GM21723 (cell line): ENCODE results near the gene CNST.
"Not testable (repeated sequence)": the region's sequence is repeated elsewhere in the genome, so short reads cannot be mapped to it uniquely, and the experiment has no call there.

Source experiments
- ATAC-seq: cut with Tn5 transposase; IDR thresholded peaks from one replicate; pipeline ENCODE4 v1.9.1; 2021; ENCODE audit warnings: mild to moderate bottlenecking, moderate library complexity; ENCODE audit not compliant: unreplicated experiment

CNST gene

DNA sequence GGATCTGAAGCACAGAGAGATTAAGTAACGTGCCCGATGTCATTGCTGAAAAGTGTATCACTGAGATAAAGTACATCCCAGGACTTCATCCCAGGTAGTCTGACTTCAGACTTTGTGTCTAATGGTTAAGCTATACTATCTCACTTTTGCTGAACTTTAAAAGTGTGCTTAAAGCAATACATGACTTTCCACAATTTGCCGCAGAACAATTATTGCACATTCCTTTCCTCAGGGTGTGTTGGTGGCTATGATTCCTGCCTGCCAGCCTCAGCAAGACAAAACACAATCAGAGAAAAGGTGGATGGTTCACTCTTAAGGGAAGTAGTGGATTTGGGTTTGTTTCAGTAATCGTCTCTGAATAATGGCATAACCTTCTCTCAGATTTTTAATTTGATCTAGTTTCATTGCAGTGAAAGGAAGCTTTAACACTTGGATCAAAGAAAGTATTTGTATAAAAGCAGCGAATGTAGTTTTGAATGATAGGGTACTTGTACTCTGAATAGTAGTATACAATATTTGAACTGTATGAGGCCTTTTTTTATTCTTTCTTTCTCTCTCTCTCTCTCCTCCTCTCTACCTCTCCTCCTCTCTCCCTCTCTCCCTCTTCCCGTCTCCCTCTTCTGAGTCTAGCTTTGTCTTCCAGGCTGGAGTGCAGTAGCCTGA lies 47.0 kb downstream of the CNST start:
- ATAC-seq, result no peak

DNA sequence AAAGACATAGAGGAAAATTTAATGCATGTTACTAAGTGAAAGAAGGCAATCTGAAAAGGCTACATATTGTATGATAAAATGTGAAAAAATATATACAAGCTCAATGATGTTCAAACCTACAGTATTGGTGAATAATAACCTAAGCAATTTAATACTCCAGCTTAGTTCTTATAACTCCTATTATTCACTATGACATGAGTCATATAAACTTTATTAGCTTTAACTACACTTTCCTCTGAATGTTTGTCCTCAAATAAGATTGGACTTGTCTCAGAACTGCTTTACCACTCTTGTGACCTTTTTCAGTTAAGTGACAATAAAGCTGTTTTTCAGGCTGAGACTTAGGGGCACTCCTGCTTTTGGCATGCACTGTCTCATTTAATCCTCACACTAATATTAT lies 50.9 kb downstream of the CNST start:
- no peak for ATAC-seq

DNA sequence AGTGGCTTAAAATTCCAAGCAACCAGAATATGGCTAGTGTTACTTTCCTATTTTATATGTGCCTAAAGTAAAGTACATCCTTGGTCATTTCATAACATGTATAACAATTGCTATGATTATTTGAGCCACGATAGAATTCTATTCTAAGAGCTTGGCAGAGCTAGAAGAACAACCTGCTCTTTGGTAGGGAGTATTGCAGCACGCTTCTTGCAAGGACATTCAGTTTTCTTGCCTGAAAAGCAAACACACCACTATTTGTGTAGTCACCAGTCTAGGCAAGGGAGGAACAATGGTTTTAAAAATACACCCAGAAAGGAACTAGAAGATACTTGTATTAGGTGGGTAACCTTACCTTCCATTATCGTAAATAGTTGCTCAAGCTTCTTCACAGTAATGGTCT lies 51.5 kb downstream of the CNST start:
- ATAC-seq, result no peak

DNA sequence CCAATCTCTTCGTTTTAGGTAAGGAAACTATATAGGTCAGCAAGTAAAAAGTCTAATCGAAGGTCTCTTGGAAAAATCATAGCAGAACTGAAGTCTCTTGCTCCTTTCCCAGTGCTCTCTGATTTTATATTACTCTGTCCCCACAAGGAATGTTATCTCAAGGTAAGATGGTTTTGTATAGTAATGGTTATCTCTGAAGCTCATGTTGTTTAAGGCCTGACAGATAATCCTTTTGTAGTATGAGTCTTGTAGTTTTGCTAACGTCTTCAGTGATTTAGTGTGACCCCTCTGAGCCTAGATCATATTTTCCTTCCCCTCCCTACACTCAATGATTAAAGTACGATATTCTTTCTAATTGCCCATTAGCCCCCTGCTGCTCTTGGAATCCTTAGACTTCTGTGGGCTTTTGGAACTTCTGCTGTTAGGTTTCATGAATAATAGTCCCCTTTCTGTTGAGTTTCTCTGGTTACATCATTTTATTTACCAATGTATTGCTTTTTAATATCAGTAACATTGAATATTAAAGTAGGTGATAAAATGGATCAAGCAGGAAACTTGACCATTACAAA lies 52.1 kb downstream of the CNST start:
- no peak for ATAC-seq

DNA sequence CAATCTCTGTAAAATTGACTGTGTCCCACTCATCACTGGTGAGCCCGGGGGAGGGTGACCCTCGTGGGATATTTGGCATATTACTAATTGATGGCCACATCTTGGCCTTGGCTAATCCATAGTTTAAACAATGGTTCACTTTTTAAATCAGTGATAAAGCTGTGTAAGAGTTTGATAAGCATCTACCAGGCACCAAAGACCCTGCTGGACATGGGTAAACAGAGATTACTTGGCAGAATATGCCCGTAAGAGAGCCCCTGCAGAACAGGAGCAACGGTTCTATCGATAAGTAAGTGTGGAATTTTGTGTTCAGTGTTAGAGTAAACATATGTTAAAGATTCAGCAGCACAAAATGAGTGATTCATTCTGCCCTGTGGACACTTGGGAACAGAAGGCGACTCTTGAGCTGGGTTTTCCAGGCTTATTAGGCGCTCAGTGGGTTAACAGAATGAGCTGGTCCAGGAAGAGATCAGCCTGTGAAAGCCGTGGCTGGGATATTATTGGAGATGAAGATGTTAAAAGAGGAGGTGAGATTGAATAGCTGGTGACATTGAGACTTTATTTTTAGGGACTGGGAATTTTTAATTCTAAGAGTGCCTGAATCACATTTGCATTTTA lies 55.9 kb downstream of the CNST start:
- ATAC-seq, result no peak

DNA sequence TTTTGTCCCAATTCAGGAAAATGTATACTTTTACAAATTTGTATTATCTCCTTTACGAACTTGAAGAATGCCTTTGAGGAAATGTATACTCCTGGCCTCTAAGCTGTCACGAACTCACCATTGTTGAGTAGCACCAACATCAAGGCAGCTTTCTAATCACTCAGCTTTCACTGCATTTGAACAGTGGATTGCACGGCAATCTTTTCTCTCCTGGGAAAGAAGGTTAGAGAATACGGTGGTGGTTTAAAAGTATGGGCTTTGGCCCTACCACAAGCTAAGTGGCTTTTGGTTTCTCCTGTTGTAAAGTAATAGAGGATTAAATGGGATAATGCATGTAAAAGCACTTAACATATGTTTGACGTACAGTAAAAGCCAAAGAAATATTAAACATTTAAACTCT lies 57.8 kb downstream of the CNST start:
- no peak for ATAC-seq

DNA sequence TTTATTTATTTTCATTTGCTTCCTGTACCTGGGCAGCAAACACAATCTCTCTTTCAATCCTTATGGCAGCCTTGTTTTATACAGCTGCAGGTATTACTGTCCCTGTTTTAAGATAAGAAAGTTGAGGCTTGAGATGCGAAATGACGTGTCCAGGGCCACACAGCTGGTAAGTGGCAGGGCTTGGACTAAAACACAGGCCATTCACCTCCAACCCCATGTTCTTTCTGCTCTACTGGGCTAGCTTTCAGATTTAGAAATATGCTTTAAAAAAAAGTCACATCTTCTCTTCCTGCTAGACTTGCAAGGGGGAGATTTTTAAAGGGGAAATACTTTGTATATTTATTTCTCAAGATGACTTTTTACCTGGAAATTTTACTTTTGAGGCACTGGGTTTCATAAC lies 62.8 kb downstream of the CNST start:
- peak; percentile 97 for ATAC-seq

DNA sequence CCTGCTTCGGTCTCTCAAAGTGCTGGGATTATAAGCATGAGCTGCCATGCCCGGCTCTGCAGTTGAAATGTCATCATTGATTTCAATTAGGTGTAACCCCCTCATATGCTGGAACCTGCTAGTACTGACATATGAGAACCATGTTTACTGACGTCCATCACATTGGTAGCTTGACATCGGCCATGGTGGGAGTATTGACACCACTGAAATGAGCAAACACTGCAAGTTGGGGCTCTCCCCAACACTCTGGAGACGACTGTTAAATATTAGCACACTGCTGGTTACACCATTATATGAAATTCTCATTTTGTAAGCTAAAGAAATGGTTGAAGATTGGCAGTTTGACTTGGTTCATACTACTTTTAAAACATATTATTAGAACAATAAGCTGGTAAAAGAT lies 63.7 kb downstream of the CNST start:
- ATAC-seq, result no peak

DNA sequence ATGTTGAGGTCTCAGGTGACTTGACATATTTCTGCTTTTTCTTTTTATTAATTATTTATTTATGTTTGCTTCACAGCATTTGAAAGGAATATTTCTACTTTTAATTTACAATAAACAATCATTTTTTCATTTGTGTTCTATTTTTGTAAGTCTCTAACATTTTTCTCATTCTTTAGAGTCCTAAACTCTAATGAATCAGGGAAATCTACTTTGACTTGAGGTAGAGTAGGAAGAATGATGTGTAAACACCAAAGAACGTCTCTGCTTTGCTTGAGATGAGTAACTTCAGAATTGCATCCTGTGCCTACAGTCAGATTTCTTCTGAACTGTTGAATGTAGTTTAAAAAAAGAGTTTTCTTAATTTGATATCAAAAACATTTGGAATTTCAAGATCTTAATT lies 65.2 kb downstream of the CNST start:
- ATAC-seq, result no peak

DNA sequence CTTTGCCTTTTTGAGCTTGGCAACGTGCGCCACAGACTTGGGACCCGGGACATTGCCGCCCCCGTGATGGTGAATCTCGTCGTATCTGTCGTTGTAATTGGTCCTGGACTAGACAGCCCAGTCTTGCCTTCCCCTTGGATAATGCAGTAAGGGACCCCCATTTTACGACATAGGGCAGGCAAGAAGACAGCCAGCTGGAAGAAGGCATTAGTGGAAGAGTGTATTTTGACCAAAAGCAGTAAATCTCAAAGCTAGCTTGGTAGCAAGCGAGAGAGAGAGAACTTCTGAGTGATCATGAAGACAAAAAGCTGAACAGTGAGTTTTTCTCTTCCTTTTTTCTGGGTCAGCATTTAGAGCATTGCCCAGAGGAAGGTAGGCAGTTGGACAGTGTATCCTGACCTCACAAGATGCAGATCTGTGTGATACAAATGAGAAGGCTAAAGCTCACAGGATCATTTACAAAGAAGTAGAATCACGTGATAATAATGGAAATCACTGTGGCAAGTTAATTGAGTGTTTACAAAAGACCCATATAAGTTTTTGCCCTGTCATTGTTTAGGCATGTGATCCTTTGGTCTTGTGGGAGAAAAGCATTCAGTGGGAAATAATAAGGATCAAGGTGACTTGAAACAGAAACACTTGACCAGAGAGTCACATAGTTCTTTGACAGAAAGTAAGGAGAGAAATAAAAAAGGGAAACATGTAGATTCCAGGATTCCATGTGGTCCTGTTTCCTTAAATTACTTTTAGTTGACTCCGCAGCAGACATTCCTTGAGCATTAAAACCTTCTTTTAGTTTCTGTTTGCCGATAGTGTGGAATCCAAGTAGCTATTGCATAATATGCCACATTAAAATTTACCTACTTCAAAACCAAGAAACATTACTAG lies 66.3 kb downstream of the CNST start:
- no peak for ATAC-seq

DNA sequence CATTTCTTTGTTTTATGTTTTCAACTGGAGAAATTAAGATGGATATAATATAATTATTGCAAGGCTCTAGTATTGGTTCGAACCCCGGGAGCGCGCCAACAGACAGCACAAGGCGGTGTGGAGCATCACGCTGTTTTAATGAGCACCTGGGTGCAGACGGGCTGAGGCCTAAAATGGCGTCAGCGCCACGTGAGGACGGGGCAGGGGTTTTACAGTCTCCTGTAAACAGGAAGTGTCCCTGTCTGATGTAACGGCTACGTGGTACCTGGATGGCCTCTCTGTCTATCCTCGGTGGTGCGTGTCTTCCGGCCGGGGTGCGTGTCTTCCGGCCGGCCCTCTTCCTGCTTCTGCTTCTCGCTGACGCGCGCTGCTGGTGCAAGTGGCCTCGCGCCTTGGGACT lies 68.4 kb downstream of the CNST start:
- ATAC-seq, result not testable (repeated sequence)

DNA sequence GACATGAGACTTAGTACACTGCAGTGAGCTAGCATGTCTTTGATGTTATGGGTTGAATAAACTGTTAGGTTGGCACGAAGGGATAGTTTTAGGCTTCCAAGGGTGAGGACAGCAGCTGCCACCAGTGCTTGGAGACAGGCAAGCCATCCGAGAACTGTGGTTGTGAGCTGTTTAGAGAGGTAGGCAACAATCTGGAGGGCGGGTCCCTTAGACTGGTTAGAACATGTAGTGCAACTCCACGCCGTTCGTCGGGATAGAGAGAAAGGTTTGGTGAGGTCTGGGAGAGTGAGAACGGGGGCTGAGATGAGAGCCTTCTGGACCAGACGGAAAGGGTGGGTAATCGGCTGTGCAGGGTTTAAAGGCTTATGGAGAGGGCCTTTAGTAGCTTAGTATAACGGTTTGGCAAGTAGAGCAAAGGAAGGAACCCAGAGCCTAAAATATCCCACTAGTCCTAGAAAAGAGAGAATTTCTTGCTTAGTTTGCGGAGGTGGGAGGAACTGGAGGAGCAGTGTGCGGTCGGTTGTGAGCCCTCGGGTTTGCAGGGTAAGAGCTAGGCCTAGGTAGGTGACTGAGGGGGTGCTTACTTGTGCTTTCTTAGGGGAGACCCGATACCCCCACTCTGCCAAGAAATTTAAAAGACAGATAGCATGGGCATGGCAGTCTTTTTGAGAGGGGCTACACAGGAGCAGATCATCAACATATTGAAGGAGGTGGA lies 72.8 kb downstream of the CNST start:
- ATAC-seq, result no peak

DNA sequence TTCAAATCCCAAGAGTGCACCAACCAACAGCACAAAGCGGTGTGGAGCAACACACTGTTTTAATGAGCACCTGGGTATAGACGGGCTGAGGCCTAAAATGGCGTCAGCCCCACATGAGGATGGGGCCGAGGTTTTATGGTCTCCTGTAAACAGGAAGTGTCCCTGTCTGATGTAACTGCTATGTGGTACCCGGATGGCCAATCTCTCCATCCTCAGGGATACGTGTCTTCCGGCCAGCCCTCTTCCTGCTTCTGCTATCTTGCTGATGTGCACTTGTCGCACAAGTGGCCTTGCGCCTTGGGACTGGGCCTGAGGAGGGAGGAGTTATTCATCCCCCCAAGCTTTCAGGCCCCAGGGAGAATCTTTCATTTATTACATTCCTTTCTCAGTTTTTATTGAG lies 73.5 kb downstream of the CNST start:
- no peak for ATAC-seq

DNA sequence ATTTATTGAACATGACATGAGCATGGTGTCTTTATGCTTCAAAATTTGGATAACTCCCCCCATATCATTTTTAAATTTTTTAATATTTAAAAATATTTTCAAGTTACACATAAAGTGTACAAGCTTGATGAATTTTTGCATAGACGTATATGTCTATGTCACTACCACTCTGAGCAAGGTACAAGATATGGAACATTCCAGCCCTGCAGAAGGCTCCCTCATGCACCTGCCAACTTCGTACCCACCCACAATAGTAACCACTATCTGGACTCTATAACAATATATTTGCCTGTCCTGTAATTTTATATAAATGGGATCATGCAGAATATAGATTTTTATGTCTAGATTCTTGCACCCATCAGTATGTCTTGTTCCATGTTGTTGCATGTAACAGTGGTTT lies 74.5 kb downstream of the CNST start:
- ATAC-seq, result no peak

DNA sequence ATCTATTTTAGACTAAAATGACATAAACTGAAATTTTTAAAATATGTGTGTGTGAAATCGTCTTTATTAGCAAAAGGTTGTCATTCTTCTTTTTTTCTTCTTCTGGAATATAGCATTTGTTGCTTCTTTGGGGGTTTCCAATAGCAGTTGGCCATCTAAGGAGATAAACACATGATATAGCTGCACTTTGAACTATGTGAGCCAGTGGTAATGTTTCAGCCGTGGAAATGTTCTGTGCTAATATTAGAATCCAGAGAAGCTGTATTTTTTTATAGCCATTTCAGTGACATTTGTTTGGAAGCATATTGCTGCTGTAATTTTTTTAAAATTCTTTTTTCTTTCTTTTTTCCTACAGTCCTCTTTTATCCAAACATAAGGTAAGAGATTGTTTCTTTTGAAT lies 75.1 kb downstream of the CNST start:
- ATAC-seq, result no peak

DNA sequence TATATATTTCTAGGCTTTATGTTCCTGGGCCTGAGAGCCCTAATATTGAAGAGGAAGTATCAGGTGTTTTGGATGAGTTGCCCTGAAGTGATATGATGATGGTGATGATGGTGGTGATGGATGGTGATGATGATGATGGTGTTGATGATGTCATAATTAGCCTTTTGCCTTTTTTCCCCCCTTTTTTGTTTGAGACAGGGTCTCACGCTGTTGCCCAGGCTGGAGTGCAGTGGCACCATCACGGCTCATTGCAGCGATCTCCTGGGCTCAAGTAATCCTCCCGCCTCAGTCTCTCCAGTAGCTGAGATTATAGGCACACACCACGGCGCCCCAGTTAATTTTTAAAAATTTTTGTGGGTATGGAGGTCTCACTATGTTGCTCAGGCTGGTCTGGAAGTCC lies 76.5 kb downstream of the CNST start:
- ATAC-seq, result no peak

DNA sequence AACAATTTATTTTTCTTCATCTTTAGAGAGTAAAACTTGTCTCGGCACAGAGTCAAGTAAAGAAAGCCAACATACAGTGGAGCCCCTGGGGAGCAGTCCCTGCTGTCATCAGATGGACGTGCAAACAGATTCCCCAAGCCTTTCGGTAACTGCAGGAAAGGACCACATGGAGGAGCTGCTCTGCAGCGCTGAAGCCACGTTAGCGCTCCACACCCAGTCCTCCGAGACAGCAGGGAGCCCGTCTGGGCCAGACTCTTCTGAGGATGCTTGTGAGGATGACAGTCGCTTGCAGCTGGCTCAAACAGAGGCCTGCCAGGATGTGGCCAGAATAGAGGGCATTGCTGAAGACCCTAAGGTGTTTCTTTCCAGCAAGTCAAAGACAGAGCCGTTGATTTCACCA lies 80.9 kb downstream of the CNST start:
- ATAC-seq, result no peak

DNA sequence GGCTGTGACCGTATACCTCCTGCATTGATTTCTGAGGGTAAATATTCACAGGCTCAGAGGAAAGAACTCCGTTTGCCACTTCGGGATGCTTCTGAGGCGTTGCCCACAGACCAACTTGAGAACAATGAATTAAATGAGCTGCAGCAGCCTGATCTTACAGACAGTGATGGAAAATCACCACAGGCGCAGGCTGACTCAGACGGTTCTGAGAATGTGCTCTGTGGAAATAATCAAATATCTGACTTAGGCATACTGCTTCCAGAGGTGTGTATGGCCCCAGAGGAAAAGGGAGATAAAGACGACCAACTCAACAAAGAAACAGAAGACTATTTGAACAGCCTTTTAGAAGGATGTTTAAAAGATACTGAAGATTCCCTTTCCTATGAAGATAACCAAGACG lies 81.3 kb downstream of the CNST start:
- no peak for ATAC-seq

DNA sequence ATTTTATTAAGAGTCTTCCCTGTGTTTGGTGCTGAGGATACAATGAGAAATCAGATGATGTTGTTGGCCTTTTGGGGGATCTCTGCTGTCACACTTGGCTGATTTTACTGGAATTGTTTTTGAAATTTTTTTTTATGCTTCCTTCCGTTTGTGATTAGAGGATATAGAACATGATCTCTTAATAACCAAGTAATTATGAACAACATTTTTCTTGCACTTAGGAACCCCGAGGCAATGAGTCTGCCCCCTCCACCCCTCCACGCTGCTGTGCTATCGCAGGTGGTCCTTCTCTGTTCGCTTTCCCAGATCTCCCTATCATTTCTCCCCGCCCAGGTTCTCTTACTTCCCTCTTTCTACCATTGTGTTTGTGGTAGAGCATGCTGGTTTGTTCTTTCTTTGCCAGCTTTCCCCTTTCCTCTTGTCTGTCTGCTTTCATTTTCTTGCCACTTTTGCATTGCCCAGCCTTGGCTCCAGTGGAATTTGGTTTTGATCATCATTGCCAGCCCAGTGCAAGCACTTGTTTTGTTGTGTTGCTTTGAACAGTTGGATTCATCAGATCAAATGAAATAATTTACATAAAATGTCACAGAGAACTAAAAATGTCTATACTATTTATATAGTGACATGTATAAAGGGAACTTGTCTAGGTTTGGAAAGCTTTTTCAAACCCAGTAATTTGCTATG lies 84.9 kb downstream of the CNST start:
- ATAC-seq, result no peak

DNA sequence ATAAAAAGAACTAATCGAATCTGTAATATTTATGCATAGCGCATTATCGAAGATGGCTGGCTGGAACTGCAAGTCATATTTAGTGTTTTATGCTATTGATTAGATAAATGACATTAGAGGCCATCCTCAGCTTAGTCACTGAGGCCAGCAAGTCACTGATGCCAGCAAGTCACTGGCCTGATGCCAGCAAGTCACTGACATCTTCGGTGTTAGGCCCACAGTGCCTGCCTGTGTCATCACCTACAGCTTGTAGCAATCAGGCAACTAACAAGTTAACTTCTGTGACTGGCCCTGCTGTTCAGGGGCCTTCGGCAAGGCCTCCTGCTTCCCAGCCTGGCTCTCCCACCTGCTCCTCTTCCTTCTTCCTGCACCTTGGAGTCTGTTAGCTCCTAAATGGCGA lies 92.3 kb downstream of the CNST start:
- ATAC-seq, result no peak
